ENCODE data around the gene RNF213.

Gene RNF213

GRCh38 chr17:80358131-80358530, 97.5 kb downstream of the RNF213 start:
- Histone ChIP-seq H3K9ac (ENCODE audit: low read depth, low read length, poor library complexity, severe bottlenecking) (no peak overlapping the region), H3K27me3 (ENCODE audit: insufficient read depth, low read length, poor library complexity, severe bottlenecking) (no peaks in the 10 kb centered on the region), H4K20me1 (ENCODE audit: insufficient read depth, low read length, poor library complexity, severe bottlenecking) (no peaks in the 10 kb centered on the region), H3K36me3 (ENCODE audit: insufficient read depth, low read length) (peaks cover 56% of the 10 kb centered on the region; the same call in 1 of the 2 replicates), H2AFZ (ENCODE audit: low read length) (no peak overlapping the region), H3K9me2 (replicated peaks; ENCODE audit: low read depth, low read length) (no peaks in the 10 kb centered on the region), H3K79me2 (ENCODE audit: insufficient read depth, low read length) (no peaks in the 10 kb centered on the region), H3K4me3 (ENCODE audit: low read length, poor library complexity, severe bottlenecking) (no peak overlapping the region), H3K4me2 (ENCODE audit: low read depth, low read length, poor library complexity, severe bottlenecking) (no peak overlapping the region), H3K9me3 (ENCODE audit: insufficient read depth, low read depth, low read length) (no peaks in the 10 kb centered on the region), H3F3A (ENCODE audit: low read depth) (no peaks in the 10 kb centered on the region), H3K4me1 (ENCODE audit: insufficient read depth, low read length, poor library complexity, severe bottlenecking) (no peaks in the 10 kb centered on the region)
- TF ChIP-seq CTCF (conservative IDR thresholded peaks at IDR 0.05; ENCODE audit: low read length) (no peak), EZH2phosphoT487 (IDR thresholded peaks at IDR 0.05; ENCODE audit: borderline replicate concordance) (no peak)

GRCh38 chr17:80358861-80359260, 98.2 kb downstream of the RNF213 start:
- Histone ChIP-seq H3K9me2 (replicated peaks; ENCODE audit: low read depth, low read length) (no peaks in the 10 kb centered on the region), H3K79me2 (ENCODE audit: insufficient read depth, low read length) (no peaks in the 10 kb centered on the region), H4K20me1 (ENCODE audit: insufficient read depth, low read length, poor library complexity, severe bottlenecking) (no peaks in the 10 kb centered on the region), H2AFZ (ENCODE audit: low read length) (no peak overlapping the region), H3K4me3 (ENCODE audit: low read length, poor library complexity, severe bottlenecking) (no peak overlapping the region), H3K9me3 (ENCODE audit: insufficient read depth, low read depth, low read length) (no peaks in the 10 kb centered on the region), H3F3A (ENCODE audit: low read depth) (no peaks in the 10 kb centered on the region), H3K9ac (ENCODE audit: low read depth, low read length, poor library complexity, severe bottlenecking) (no peak overlapping the region), H3K36me3 (ENCODE audit: insufficient read depth, low read length) (peaks cover 56% of the 10 kb centered on the region; the same call in 1 of the 2 replicates), H3K27me3 (ENCODE audit: insufficient read depth, low read length, poor library complexity, severe bottlenecking) (no peaks in the 10 kb centered on the region), H3K4me2 (ENCODE audit: low read depth, low read length, poor library complexity, severe bottlenecking) (no peak overlapping the region), H3K4me1 (ENCODE audit: insufficient read depth, low read length, poor library complexity, severe bottlenecking) (no peaks in the 10 kb centered on the region)
- TF ChIP-seq CTCF (conservative IDR thresholded peaks at IDR 0.05; ENCODE audit: low read length): no peak
- TF ChIP-seq EZH2phosphoT487 (IDR thresholded peaks at IDR 0.05; ENCODE audit: borderline replicate concordance): no peak

DNA sequence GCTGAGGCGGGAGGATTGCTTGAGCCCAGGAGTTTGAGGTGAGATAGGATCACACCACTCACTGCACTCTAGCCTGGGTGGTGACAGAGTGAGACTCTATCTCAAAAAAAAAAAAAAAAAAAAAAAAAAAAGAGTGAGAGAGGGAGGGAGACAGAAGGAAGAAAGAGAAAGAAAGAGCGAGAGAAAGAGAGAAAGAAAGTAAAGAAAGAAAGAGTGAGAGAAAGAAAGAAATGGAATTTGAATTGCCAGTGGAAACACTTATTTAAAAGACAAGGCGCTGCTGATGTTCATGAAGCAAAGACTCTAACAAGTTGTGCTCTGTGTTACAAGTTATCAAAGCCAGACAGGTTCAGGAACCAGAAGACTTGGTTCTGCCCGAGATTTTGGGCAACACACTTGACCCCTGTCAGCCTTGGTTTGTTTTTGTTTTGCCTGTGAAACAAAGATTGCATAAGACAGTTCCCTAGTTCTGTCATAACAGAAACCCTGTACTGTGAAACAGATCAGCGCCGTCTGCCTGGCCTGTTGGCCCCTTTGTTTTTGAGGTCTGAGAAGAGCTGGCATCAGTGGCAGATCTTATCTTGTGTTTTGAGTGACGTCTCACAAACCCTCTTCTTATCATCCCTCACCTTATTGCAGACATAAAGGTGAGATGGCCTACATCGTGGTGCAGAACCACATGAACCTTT, 98.9 kb downstream of the RNF213 start:
- Histone ChIP-seq H3K4me2 (ENCODE audit: low read depth, low read length, poor library complexity, severe bottlenecking) (no peak overlapping the region), H3K9me2 (replicated peaks; ENCODE audit: low read depth, low read length) (no peaks in the 10 kb centered on the region), H3K27me3 (ENCODE audit: insufficient read depth, low read length, poor library complexity, severe bottlenecking) (no peaks in the 10 kb centered on the region), H3K4me3 (ENCODE audit: low read length, poor library complexity, severe bottlenecking) (no peak overlapping the region), H3K4me1 (ENCODE audit: insufficient read depth, low read length, poor library complexity, severe bottlenecking) (no peaks in the 10 kb centered on the region), H3K9ac (ENCODE audit: low read depth, low read length, poor library complexity, severe bottlenecking) (no peak overlapping the region), H2AFZ (ENCODE audit: low read length) (no peak overlapping the region), H3K36me3 (ENCODE audit: insufficient read depth, low read length) (peaks cover 56% of the 10 kb centered on the region; the same call in 1 of the 2 replicates), H3F3A (ENCODE audit: low read depth) (no peaks in the 10 kb centered on the region), H3K9me3 (ENCODE audit: insufficient read depth, low read depth, low read length) (no peaks in the 10 kb centered on the region), H4K20me1 (ENCODE audit: insufficient read depth, low read length, poor library complexity, severe bottlenecking) (no peaks in the 10 kb centered on the region), H3K79me2 (ENCODE audit: insufficient read depth, low read length) (no peaks in the 10 kb centered on the region)
- no peak for TF ChIP-seq EZH2phosphoT487 (IDR thresholded peaks at IDR 0.05; ENCODE audit: borderline replicate concordance)
- TF ChIP-seq CTCF (conservative IDR thresholded peaks at IDR 0.05; ENCODE audit: low read length): no peak
